GM10266 (cell line): ENCODE measurements around the gene MAP7D2.
A peak's percentile ranks its signal among the peaks of the same experiment; 100 is the strongest.

Experiments used
- DNase-seq: peaks from one replicate; pipeline ENCODE4 v3.0.0; 2012; ENCODE audit errors: extremely low spot score
- TF ChIP-seq, protein P1 (sequence below): IDR thresholded peaks from 2 replicates; pipeline ENCODE4 v1.5.1; 2012; ENCODE audit warnings: mild to moderate bottlenecking, low read depth; ENCODE audit not compliant: control insufficient read depth, insufficient read depth; ENCODE audit errors: missing control alignments

MAP7D2 gene

DNA sequence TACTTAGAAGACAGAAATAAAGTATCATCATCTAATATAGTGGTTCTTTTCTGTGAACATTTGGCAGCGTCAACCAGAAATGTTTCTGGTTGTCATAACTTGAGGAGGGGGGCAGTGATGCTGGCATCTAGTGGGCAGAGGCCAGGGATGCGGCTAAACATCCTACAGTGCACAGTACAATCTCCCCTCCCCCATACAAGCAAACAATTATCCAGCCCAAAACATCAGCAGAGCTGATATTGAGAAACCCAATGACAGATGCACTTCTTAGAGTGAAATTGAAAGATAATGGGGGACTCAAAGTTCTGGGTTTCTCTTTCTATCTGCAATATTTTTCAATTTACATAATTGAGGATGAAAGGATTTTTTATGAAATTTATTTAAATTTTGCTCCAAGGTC, 26.9 kb upstream of the MAP7D2 start:
- TF ChIP-seq, protein P1, sequence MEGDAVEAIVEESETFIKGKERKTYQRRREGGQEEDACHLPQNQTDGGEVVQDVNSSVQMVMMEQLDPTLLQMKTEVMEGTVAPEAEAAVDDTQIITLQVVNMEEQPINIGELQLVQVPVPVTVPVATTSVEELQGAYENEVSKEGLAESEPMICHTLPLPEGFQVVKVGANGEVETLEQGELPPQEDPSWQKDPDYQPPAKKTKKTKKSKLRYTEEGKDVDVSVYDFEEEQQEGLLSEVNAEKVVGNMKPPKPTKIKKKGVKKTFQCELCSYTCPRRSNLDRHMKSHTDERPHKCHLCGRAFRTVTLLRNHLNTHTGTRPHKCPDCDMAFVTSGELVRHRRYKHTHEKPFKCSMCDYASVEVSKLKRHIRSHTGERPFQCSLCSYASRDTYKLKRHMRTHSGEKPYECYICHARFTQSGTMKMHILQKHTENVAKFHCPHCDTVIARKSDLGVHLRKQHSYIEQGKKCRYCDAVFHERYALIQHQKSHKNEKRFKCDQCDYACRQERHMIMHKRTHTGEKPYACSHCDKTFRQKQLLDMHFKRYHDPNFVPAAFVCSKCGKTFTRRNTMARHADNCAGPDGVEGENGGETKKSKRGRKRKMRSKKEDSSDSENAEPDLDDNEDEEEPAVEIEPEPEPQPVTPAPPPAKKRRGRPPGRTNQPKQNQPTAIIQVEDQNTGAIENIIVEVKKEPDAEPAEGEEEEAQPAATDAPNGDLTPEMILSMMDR = no peak
- no peak for DNase-seq

DNA sequence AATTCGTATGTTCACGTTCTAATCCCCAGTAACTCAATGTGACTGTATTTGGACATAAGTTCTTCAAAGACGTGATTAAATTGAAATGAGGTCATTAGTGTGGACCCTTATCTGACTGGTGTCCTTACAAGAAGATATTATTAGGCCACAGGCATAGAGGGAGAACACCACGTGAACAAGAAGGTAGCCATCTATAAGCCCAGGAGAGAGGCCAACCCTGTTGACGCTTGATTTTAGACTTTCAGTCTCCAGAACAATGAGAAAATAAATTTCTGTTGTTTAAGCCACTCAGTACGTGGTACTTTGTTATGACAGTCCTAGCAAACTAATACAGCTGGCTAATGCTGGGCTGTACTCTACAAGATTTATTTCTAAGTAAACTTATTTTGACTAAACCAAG, 26.4 kb upstream of the MAP7D2 start:
- TF ChIP-seq, protein P1 = no peak
- no peak for DNase-seq

DNA sequence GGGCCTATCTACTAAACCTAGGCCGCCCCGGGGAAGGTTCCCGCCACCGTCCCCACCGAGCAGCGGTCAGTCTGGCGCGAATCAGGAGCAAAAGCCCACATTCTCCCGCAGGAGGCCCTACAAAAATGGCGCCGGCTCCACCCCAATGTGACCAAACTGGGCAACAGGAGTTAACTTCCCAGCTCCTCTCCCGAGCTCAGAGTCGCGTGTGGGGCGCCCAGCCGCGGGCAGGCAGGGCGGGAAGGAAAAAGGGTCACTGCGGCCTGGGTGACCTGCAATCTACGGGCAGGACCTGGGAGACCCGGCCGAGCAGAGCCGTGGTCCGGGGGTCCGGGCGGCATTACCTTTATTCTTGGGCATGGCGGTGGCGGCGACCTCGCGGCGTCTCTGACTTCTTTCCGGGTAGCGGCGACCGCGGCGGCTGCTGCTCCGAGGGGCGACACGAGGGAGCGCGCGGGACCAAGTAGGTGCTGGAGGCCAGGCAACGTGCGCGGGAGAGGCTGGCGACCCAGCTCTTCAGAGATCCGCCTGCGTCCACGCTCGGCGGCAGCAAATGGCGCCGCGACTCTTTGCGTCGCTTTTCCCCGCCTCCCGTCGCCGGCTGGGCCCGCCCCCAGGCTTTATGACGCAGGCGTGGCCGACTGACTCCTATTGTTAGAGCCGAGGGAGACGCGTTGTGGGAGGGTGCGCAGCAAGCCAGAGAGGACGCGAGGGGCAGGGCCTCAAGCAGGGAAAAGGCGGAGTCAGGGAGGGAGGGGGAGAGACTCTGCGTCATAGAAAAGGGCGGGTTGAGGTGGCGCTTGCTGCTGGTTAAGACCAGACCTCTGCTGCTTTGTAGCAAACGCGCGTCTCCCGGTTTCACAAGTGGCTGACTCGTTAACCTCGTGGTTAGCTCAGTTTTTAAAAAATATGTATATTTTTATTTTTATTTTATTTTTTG, 24.8 kb upstream of the MAP7D2 start, which contains the start of gene EIF1AX:
Gene EIF1AX, minus strand, starts transcription at position 558 of the 940 bp plus-strand sequence. Its CDS starts 198 bp downstream, at position 360.
- DNase-seq = peak; percentile 76
- TF ChIP-seq, protein P1 = no peak

DNA sequence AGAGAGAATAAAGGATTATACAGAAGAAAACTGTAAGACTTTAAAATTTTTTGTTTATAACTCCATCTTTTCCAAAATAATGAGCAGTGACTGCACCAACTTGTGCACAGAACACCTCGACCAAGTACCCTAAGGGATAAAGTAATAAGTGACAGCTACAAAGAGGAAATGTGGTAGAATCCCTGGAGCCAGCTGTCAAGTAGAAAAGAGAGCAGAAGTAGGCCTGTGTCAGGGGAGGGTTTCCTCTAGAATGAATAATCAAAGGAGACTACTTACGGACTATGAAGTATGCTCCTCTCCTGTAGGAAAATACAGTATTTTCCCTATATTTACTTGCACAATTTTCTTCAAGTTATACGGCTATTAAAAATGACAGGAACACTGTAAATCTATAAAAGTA, 23.7 kb upstream of the MAP7D2 start:
- TF ChIP-seq, protein P1 = no peak
- DNase-seq = no peak

DNA sequence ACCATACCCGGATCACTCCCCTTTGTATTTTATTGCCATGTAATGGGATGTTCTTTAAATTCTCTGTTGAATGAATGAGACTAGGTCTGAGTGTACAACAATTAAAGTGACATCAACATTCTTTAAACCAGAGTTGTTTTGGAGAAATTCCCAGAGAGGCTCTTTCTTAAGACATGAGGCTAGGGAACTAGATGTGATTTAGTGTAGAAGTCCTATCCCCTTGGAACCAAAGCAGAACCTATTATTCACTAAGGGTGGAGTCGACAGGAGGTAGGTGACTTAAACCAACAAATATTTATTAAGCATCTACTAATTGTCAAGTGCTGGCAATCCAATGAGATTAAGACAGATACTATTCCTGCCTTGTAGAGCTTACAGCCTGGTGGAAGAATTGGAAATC, 23.3 kb upstream of the MAP7D2 start:
- DNase-seq = no peak
- TF ChIP-seq, protein P1 = no peak

DNA sequence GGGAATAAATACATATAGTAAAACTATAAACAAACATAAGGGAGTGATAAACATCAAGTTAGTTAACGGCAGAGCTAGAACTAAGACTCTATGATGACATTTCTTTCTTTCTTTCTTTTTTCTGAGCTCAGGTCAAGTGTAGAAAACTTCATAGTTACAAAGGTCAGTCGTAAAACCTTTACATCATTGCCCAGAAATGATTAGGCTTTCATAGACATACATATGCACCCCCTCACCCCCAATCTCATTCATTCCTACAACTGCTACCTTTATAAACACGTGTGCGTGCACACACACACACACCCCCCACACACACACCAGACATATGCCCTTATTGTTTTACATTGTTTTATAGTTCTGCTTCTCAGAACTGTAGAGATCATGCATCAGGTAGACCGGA, 19.2 kb upstream of the MAP7D2 start:
- TF ChIP-seq, protein P1 = no peak

DNA sequence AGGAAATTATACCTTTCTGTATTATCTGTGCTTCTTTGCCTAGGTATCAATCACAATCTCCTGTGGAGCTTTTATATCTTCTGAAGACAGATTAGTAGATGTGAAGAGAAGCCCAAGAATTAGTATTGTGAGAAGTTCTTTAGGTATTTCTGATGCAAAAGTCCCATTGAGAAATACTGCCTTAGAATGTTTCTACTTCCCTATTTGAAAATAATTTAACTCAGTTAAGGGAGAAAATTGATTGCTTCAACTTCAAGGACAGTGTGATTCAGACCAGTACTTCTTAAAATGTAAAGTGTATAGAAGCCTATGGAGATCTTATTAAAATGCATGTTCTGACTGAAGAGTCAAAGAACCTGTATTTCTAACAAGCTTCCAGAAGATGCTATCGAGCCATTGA, 16.0 kb upstream of the MAP7D2 start:
- no peak for DNase-seq
- TF ChIP-seq, protein P1 = no peak

More for the DNA sequence above, 19.2 kb upstream of the MAP7D2 start:
- no peak for DNase-seq
